GM12873 (cell line): ENCODE results near the gene TAF1C.

Source experiments
- TF ChIP-seq, protein P1 (sequence below): IDR thresholded peaks from 2 replicates; pipeline ENCODE4 v1.5.1; 2012; ENCODE audit warnings: low read depth, mild to moderate bottlenecking, moderate library complexity, low read length, control low read depth; ENCODE audit not compliant: insufficient read depth; ENCODE audit errors: missing control alignments

Gene TAF1C

DNA sequence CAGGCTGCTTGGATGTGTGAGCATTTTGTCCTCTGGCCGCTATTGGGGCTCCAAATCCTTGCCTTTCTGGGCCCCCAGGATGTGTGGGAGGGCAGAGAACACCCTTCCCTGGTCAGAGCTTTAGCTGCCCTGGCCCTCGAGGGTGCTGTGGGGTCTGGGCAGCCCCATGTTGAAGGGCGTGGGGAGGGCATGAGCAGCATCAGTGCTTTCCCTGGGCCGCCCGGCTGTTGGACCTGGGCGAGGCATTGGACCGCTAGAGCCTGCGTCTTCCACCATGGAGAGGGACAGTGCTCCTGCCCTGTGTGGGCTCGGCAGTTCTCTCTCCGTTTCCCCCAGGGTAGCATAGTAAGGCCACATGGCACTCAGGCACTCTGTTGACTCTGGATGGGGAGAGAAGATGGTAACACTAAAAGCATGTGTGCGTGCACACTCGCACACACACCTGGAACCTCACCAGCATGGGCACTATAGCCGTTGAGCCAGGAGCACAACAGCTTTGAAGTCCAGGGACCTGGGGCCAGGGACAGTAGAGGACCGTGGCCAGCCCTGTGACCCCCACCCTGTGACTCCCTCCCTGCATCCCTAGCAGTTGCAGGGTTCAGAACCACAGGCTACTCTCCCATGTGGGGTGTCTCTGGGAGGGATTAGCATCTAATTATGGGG, 10.7 kb upstream of the TAF1C start:
- TF ChIP-seq, protein P1, sequence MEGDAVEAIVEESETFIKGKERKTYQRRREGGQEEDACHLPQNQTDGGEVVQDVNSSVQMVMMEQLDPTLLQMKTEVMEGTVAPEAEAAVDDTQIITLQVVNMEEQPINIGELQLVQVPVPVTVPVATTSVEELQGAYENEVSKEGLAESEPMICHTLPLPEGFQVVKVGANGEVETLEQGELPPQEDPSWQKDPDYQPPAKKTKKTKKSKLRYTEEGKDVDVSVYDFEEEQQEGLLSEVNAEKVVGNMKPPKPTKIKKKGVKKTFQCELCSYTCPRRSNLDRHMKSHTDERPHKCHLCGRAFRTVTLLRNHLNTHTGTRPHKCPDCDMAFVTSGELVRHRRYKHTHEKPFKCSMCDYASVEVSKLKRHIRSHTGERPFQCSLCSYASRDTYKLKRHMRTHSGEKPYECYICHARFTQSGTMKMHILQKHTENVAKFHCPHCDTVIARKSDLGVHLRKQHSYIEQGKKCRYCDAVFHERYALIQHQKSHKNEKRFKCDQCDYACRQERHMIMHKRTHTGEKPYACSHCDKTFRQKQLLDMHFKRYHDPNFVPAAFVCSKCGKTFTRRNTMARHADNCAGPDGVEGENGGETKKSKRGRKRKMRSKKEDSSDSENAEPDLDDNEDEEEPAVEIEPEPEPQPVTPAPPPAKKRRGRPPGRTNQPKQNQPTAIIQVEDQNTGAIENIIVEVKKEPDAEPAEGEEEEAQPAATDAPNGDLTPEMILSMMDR, result no peak

DNA sequence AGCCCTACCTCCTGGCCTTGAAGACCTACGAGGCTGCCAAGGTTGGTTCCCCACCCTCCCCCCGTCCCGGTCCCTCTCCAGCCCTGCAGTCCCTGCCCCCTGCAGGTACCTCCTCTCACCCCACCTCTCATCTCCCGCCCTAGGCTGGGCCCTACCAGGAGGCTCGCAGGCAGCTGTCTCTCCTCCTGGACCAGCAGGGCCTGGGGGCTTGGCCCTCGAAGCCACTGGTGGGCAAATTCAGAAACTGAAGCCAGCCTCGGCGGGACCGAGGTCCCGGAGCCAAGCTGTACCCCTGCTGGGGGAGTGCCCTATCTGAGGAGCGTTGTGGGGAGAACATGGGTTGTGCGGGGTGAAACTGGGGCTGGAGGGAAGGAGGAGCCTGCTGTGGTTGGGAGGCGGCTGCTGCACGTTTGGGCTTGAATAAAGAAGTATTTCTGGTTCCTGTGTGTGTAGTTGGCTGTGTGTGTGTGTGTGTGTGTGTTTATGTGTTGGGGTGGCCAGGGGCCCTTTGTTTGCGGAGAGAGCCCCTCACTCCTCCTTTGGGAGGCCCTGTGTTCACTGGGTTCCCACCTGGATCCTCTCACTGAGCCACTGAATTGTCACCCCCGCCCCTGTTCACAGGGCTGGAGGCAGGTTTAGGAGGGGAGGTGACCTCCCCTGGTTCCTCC, 10.0 kb upstream of the TAF1C start:
- TF ChIP-seq, protein P1, result no peak

DNA sequence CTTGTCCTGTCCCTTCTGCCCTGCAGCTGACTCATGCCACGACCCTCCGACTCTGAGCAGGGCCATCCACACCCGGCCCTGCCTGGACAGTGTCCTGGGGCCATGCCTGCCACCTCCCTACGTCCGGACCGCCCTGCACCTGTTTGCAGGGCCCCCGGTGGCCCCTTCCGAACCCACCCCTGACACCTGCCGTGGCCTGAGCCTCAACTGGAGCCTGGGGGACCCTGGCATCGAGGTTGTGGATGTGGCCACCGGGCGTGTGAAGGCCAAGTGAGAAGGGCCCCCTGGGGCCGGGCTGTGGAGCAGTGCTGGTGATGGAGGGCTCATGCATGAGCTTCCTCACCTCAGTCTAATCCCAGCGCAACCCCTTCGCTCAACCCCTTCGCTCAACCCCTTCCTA, 9.2 kb upstream of the TAF1C start:
- TF ChIP-seq, protein P1, result no peak

DNA sequence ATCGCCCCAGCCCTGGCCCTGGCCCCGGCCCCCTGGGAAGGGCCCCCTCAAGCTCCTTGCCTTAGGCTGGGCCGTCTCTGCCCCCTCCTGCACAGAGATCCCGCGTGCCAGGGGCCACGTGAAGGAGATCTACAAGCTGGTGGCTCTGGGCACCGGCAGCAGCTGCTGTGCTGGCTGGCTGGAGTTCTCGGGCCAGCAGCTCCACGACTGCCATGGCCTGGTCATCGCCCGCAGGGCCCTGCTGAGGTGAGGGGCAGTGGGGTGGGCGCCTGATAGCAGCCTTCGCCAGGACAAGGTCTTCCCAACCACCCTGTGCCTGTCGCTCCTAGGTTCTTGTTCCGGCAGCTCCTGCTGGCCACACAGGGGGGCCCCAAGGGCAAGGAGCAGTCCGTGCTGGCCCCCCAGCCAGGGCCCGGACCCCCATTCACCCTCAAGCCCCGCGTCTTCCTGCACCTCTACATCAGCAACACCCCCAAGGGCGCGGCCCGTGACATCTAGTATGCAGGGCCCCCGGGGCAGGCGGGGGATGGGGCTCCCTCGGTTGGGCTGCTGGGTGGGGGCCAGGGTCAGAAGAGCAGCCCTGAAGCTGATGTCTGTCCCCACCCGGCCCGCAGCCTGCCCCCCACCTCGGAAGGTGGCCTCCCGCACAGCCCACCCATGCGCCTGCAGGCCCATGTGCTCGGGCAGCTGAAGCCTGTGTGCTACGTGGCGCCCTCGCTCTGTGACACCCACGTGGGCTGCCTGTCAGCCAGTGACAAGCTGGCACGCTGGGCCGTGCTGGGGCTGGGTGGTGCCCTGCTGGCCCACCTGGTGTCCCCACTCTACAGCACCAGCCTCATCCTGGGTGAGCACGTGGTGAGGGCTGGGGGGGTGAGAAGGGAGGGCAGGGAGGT, 8.6 kb upstream of the TAF1C start:
- TF ChIP-seq, protein P1, result no peak

DNA sequence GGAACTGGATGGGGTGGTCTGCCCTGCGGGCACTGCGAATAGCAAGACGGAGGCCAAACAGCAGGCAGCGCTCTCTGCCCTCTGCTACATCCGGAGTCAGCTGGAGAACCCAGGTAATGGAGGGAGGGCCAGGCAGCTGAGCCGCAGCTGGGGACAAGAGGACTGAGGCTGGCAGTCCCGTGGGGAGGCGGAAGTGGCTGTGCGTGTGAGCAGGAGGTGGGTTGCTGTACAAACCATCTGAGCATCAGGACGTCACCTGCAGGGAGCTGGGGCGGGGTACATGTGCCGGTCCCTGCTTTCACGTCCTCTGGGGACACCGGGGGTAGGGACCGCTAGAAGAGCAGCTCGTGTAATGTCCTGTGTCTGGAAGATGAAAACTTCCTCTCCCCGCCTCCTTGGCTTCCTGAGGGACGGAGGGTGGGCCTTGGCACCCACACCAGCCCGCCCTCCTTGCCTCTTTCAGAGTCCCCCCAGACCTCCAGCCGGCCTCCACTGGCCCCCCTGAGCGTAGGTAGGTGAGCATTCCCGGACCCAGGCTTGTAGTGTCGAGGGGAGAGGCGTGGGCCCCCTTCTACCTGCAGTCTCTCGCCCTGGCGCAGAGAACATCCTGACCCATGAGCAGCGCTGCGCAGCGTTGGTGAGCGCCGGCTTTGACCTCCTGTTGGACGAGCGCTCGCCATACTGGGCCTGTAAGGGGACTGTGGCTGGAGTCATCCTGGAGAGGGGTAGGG, 7.8 kb upstream of the TAF1C start:
- TF ChIP-seq, protein P1, result no peak

DNA sequence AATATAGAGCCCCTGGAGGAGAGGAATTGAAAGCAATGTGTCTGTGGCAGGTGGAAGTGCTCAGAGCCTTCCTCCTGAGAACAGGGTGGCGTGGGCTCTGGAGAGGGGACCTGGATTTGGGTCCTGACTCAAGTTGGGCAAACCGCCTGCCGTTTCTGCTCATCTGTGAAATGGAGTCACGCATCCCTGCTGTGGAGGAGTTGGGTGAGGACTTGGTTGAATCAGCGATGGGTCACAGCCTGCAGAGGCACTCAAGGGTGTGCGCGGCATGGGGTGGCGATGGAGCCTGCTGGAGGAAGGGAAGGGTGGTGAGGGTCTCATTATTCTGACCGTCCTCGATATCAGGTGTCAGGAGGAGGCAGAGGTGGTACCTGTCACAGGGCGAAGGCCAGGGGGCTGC, 7.2 kb upstream of the TAF1C start:
- TF ChIP-seq, protein P1, result no peak
